Neural crest cell (in vitro differentiated cells): ENCODE data around the gene SETMAR. TPM values are rescaled to one million over a fixed set of nuclear protein-coding genes. Genes with fewer than 3 reads are reported as not detected.

Source experiments
- DNase-seq: peaks from one replicate; pipeline ENCODE4 v3.0.0; 2021; ENCODE audit warnings: low read depth, mixed read lengths, low spot score
- H3K27ac Mint-ChIP-seq: one replicate; pipeline ENCODE4 v1.8.0; 2021; ENCODE audit warnings: mild to moderate bottlenecking, mixed read lengths; ENCODE audit not compliant: unreplicated experiment
- H3K27me3 Mint-ChIP-seq: 2 replicates; pipeline ENCODE4 v1.8.0; 2021; ENCODE audit warnings: low read depth, mild to moderate bottlenecking, mixed read lengths
- H3K36me3 Mint-ChIP-seq: 2 replicates; pipeline ENCODE4 v1.8.0; 2021; ENCODE audit warnings: low read depth, mild to moderate bottlenecking, mixed read lengths
- H3K4me1 Mint-ChIP-seq: 2 replicates; pipeline ENCODE4 v1.8.0; 2021; ENCODE audit warnings: mixed read lengths
- H3K4me3 Mint-ChIP-seq: one replicate; pipeline ENCODE4 v1.8.0; 2021; ENCODE audit warnings: mild to moderate bottlenecking, mixed read lengths
- H3K9me3 Mint-ChIP-seq: 2 replicates; pipeline ENCODE4 v1.8.0; 2021; ENCODE audit warnings: mixed read lengths
- CTCF ChIP-seq: fragments of 200-600 bp; sonication (generic); conservative IDR thresholded peaks from 2 replicates; pipeline ENCODE4 v1.5.0; 2021; ENCODE audit warnings: antibody characterized with exemption, mild to moderate bottlenecking
- total RNA-seq: library from RNA; stranded (reverse); gene quantifications from 2 replicates; pipeline ENCODE4 v1.2.1, GENCODE V29; 2021

The SETMAR gene
- total RNA-seq, 1 donor from 2014 or later, result 41.9 TPM

GRCh38 chr3:4359805-4360502, 56.8 kb downstream of the SETMAR start:
- H3K36me3 Mint-ChIP-seq, result no peaks in the 10 kb centered on the region
- H3K4me3 Mint-ChIP-seq, result no peak overlapping the region
- H3K4me1 Mint-ChIP-seq, result peaks cover 5% of the 10 kb centered on the region
- no peaks in the 10 kb centered on the region for H3K9me3 Mint-ChIP-seq
- no peak overlapping the region for H3K27ac Mint-ChIP-seq
- no peaks in the 10 kb centered on the region for H3K27me3 Mint-ChIP-seq
- no peak for DNase-seq
- TF ChIP-seq CTCF, result no peak

GRCh38 chr3:4360817-4361216, 57.6 kb downstream of the SETMAR start:
- Mint-ChIP-seq H3K9me3 (no peaks in the 10 kb centered on the region), H3K4me1 (no peaks in the 10 kb centered on the region), H3K4me3 (no peak overlapping the region), H3K27ac (no peak overlapping the region), H3K36me3 (no peaks in the 10 kb centered on the region), H3K27me3 (no peaks in the 10 kb centered on the region)
- no peak for TF ChIP-seq CTCF
- DNase-seq, result no peak

GRCh38 chr3:4362523-4362922, 59.4 kb downstream of the SETMAR start:
- H3K4me1 Mint-ChIP-seq, result no peaks in the 10 kb centered on the region
- no peak overlapping the region for H3K4me3 Mint-ChIP-seq
- H3K36me3 Mint-ChIP-seq, result no peaks in the 10 kb centered on the region
- DNase-seq, result no peak
- TF ChIP-seq CTCF, result no peak
- H3K9me3 Mint-ChIP-seq, result no peaks in the 10 kb centered on the region
- no peak overlapping the region for H3K27ac Mint-ChIP-seq
- no peaks in the 10 kb centered on the region for H3K27me3 Mint-ChIP-seq

Other genes starting within 250 kb of the SETMAR start
- 10.6 and 11.1 TPM in 2 replicates for gene SUMF1, start 163.9 kb downstream of the SETMAR start, total RNA-seq
- gene ITPR1, start 190.0 kb downstream of the SETMAR start, total RNA-seq, result 4.8 and 6.6 TPM in 2 replicates